ENCODE results near the gene MED27. TPM values are rescaled to one million over a fixed set of nuclear protein-coding genes. Genes with fewer than 3 reads are reported as not detected.

Gene MED27
- total and polyA plus RNA-seq, 2 of the 8 experiments (the other 6 are each of a cell fraction or from before 2014, with no cell fraction given), result 29.9 to 56.5 TPM

GRCh38 chr9:132062806-132063205 is 16.9 kb downstream of the MED27 start:
- no peak overlapping the region for H3K4me3 ChIP-seq (ENCODE audit: extremely low read depth in 1 of 4, insufficient read depth in 2 of 4, low read depth in 3 of 4, low read length in 4 of 4)
- no peak overlapping the region for H4K91ac ChIP-seq (replicated peaks; ENCODE audit: insufficient read length, low read length)
- peaks cover 30% of the 10 kb centered on the region for H3K79me1 ChIP-seq (ENCODE audit: low read depth, low read length)
- no peaks in the 10 kb centered on the region for H3K23me2 ChIP-seq (ENCODE audit: low read depth, low read length)
- H4K20me1 ChIP-seq (replicated peaks in 1 of 2; ENCODE audit: control insufficient read depth in 1 of 2, insufficient read depth in 2 of 2, low read length in 2 of 2), result peaks cover 4 to 5% of the 10 kb centered on the region in 2 experiments
- no peak overlapping the region for H2AK5ac ChIP-seq (ENCODE audit: low read depth, low read length)
- H2BK120ac ChIP-seq (replicated peaks; ENCODE audit: low read depth, low read length), result no peak overlapping the region
- TF ChIP-seq EP300 (IDR thresholded peaks at IDR 0.05; ENCODE audit: borderline replicate concordance in 1 of 2, low read depth in 2 of 2, low read length in 2 of 2), result no peak
- no peak for TF ChIP-seq SP2 (IDR thresholded peaks at IDR 0.05; ENCODE audit: low read length)
- no peak for TF ChIP-seq SP4 (IDR thresholded peaks at IDR 0.05; ENCODE audit: low read length)
- TF ChIP-seq ZNF274 (IDR thresholded peaks at IDR 0.05; ENCODE audit: borderline replicate concordance, extremely low read depth, low read length), result no peak
- TF ChIP-seq SP1 (IDR thresholded peaks at IDR 0.05; ENCODE audit: low read depth, low read length), result no peak
- TF ChIP-seq RXRA (IDR thresholded peaks at IDR 0.05; ENCODE audit: insufficient read depth, low read depth, low read length), result no peak
- no peak for TF ChIP-seq CBX8 (IDR thresholded peaks at IDR 0.05; ENCODE audit: borderline replicate concordance, low read depth, low read length)
- no peaks in the 10 kb centered on the region for H3K27me3 ChIP-seq (replicated peaks in 1 of 4; ENCODE audit: control insufficient read depth in 3 of 4, extremely low read depth in 1 of 4, insufficient read depth in 3 of 4, low read length in 3 of 4)
- H3K4me2 ChIP-seq (ENCODE audit: insufficient read depth in 1 of 2, low read depth in 2 of 2, low read length in 2 of 2), result no peak overlapping the region
- no peak overlapping the region for H4K8ac ChIP-seq (ENCODE audit: extremely low read depth, insufficient read depth, low read length)
- H3K9ac ChIP-seq (replicated peaks in 1 of 4; ENCODE audit: extremely low read depth in 1 of 4, low read depth in 3 of 4, low read length in 3 of 4), result peak overlapping the region in 1 of 4 experiments; percentile 45; a peak in 1 of 7 replicates
- no peak overlapping the region for H3K14ac ChIP-seq (ENCODE audit: insufficient read length)
- peaks cover 0 to 7% (median 2%) of the 10 kb centered on the region in 4 experiments; a peak in 5 of 7 replicates for H3K4me1 ChIP-seq (replicated peaks in 1 of 4; ENCODE audit: control insufficient read depth in 3 of 4, insufficient read depth in 4 of 4, low read length in 3 of 4)
- no peak overlapping the region for H2BK5ac ChIP-seq (ENCODE audit: low read depth, low read length)
- no peak overlapping the region for H2BK15ac ChIP-seq (ENCODE audit: low read length)
- WGBS, 2 experiments (ENCODE audit: extremely low coverage in 1 of 2, insufficient coverage in 1 of 2, insufficient read length in 1 of 2, insufficient replicate concordance in 2 of 2, low coverage in 1 of 2, low lambda C conversion rate in 2 of 2, missing lambda C conversion rate in 1 of 2), result 92% methylated on average over 4 of the region's 4 CpGs; no CpG with 5 or more reads in 1 of the 2 experiments
- H3K4ac ChIP-seq (replicated peaks; ENCODE audit: insufficient read length, low read depth, low read length), result no peak overlapping the region
- no peak for DNase-seq (ENCODE audit: low read depth in 1 of 2, low spot score in 2 of 2)
- ChIA-PET CTCF (ENCODE audit: partially characterized antibody) (interaction anchor here (0.6 to 1.9 kb wide), 6 partner anchors 13 to 108 kb away, joined by 3 to 8 read pairs (median 4); no protein-coding TSS in a partner anchor), POLR2A (ENCODE audit: partially characterized antibody) (no interaction called here)
- H2BK12ac ChIP-seq (ENCODE audit: low read depth, low read length), result no peak overlapping the region
- H3K36me3 ChIP-seq (ENCODE audit: control insufficient read depth in 2 of 4, insufficient read depth in 4 of 4, low read length in 3 of 4), result peaks cover 0 to 3% (median 2%) of the 10 kb centered on the region in 4 experiments; a peak in 1 of 8 replicates
- no peak overlapping the region for H3K27ac ChIP-seq (ENCODE audit: low read depth, low read length)
- no peak overlapping the region for H2AFZ ChIP-seq (ENCODE audit: low read length)
- H3K9me3 ChIP-seq (ENCODE audit: insufficient read depth in 2 of 2, low read depth in 1 of 2, low read length in 1 of 2), result no peaks in the 10 kb centered on the region
- no peak overlapping the region for H3K23ac ChIP-seq (ENCODE audit: insufficient read length)
- H3K56ac ChIP-seq (replicated peaks; ENCODE audit: insufficient read length, low read depth, low read length), result no peak overlapping the region
- no peak for FAIRE-seq
- H3K18ac ChIP-seq (ENCODE audit: extremely low read depth, low read length), result no peak overlapping the region
- no peak overlapping the region for H4K5ac ChIP-seq (ENCODE audit: insufficient read length, low read depth, low read length)
- peaks cover 0 to 67% of the 10 kb centered on the region in 2 experiments for H3K79me2 ChIP-seq (ENCODE audit: control insufficient read depth in 1 of 2, insufficient read depth in 2 of 2, low read length in 2 of 2)
- H2BK20ac ChIP-seq (ENCODE audit: low read length), result no peak overlapping the region
